Bone marrow (tissue), 2 donors: ENCODE data around the gene SIGLECL1.

ENCODE experiments used
- DNase-seq, 2 donors: peaks; one replicate each; lab custom pipeline; 2025; lab: John Stamatoyannopoulos, UW

The SIGLECL1 gene

DNA sequence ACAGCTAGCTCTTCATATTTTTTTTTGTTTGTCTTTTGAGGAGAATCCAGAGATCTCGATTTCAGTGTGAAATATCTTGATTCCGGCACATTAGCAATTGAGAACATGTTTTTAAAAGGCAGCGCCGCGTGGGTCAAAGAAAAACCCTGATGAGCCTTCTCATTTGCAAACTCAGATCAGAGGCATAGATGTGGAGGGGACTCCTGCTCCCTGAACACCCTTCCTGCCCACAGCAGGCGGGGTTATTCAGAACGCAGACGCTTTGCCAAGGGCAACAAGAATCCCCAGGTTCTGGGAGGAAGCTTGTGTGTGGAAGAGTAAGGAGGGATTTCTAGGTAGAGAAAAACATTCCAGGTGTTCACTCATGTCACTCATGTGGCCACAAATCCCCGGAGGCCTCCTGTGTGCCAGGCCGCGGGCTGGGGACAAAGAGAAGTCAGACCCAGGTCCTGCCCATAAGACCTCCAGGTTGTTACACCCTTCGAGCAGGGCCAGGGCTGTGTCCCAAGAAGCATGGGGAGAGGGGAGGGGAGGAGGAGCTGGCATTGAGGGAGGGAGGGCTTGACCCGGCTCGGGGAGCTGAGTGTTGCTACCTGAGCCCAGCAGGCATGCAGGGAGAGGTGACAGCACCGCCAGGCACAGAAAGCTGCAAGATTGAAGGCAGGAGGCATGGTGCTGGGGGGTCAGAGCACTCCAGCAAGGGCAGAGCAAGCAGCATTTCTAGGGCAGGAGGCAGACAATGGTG lies 44.7 kb downstream of the SIGLECL1 start:
- DNase-seq: no peak

DNA sequence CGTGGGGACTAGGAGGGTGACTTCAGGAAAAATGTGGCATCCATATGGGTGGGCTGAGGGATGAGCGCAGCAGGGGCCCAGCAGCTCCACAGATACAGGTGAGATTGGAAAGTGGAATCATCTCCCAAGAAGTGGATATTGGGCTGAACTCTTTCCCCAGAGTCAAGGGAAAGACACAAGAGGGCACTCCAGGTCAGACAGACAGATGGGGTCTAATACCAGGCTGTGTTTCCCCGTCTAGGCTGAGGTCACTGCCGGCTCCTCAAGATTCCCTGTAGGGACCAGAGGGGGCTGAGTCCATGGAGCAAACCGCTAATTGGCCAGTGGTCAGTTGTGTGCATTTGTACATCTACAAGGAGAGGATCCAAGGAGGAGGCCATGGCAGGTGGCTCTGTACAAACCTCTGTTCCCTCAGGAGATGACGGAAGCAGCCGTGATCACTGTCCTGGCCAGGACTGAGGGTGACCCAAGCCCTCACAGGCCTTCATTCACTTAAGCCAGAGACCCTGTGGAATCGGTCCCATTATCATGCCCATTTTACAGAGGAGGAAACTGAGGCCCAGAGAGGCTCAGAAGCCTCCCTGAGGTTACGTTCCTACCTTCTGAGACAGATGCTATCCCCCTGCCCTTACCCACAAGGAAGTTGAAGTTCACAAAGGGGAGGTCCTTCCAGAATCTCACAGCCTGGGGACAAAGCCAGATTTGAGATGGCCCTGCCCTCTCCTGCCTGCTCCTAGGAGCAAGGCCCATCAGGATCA lies 45.6 kb downstream of the SIGLECL1 start:
- DNase-seq: no peak

DNA sequence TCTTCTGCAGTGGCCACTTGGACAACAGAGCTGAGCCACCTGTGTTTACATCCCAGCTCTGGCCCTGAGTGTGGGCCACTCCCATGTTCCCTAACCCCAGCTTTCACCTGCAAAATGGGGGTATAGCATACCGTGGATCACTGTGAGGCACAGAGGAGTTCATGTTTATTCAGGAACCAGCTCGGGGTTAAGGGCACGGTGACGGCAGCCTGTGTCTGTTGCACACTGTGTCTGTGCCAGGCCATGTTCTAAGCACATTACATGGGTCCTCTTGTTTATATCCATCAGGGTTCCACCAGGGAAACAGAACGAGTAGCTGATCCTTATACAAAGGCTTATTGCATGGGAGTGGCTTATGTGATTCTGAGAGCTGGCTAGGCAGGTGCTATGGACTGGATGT lies 46.5 kb downstream of the SIGLECL1 start:
- DNase-seq: no peak

- DNase-seq: no peak
These were observed 50.4 kb downstream of the SIGLECL1 start for GRCh38 chr19:51301266-51301665.

DNA sequence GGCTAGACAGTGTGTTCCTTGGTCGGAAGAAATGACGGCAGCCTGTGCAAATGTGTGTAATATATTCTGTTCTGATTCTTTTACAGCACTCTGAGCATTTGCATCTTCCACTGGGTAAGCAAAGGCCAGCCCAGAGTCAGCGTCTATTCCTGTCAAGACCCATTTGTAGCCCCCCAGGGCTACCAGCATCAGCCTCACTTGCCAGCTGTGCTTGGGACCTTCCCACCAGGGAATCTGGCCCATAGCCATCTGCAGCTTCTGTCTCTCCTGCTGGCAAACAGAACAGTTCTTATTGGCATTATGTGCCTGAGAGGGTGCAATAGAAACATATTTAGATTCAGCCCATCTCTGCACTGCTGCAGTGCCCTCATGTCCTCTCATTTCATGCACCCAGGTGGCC lies 54.6 kb downstream of the SIGLECL1 start:
- no peak for DNase-seq

DNA sequence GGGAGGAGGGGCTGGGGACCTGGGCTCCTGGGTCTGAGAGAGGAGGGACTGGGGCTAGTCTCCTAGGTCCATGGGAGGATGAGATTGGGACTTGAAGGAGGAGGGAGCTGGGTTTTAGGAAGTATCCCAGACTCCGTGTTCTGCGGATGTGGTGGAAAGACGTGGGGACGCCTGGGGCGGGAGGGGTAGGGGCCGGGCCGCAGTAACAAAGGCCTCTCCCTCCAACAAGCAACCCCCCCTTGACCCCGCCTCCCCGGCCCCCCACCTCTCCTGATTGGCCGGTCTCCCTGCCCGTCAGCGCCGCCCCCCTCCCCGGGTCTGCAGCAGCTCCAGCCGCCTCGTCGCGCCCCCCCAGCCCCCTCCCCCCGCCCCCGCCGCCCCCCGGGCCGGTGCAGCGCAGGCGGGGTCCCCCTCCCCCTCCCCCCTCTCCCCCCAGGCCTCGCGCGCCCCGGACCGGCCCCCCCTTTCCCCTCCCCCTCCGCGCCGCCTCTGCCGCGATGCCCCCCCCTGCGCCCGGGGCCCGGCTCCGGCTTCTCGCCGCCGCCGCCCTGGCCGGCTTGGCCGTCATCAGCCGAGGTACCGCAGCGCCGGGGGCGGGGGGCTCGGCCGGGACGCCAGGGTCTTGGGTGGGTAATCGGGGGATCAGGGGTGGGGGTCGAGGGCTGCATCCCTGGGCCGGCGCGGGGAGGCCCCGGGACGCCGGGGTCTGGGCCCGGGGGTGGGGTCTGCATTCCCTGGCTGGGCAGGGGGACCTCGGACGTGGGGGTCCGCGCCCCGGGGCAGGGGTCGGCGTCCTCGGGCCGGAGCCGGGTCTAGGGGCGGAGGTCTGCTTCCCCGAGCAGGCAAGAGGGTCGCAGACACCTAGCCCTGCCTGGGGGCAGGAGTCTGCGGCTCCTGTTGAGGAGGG lies 60.7 kb downstream of the SIGLECL1 start, which contains the start of gene IGLON5:
TSS of gene IGLON5 (plus strand) at position 294 of the 907 bp plus-strand sequence. CDS start at position 498, 204 bp downstream.
- no peak for DNase-seq

- no peak for DNase-seq
These were observed 65.8 kb downstream of the SIGLECL1 start for GRCh38 chr19:51316688-51317087.

- no peak for DNase-seq
These were observed 66.5 kb downstream of the SIGLECL1 start for GRCh38 chr19:51317376-51317775.

DNA sequence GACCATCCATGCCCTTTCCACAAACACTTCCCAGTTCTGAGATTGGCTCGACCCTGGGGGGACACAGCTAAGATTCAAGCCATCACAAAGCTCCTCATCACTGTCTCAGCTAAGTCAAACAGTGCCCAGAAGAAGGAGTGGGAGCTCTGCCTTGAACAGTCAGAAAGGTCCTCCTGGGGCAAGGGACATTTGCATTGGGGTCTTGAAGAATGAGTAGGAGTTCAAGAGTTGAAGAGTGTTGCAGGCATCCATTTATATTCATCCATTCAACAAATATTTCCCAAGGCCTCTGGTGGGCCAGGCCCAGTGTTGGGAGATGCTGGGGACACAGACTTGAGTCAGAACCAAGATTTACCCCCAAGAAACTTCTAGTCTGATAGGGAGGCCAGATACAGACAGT lies 67.1 kb downstream of the SIGLECL1 start:
- no peak for DNase-seq
